Left ventricle myocardium superior (tissue), 1 donor: ENCODE data around the gene CLIP3. TPM values are rescaled to one million over a fixed set of nuclear protein-coding genes. Genes with fewer than 3 reads are reported as not detected.

Experiments used
- ATAC-seq: fragments of 200-7000 bp; cut with Tn5 transposase; one replicate; pipeline ENCODE4 v1.9.1; 2020; ENCODE audit warnings: mild to moderate bottlenecking, moderate library complexity
- DNase-seq: peaks from one replicate; pipeline ENCODE4 v3.0.0-alpha.2; 2020
- intact Hi-C: fragments of 100-400 bp; cut with micrococcal nuclease; formaldehyde crosslinking; loops from one replicate; pipeline ENCODE4 v1.11.0; 2022
- total RNA-seq: library from RNA; stranded (reverse); fragmentation: NEBNext Ultra II Directional; extraction: Animal tissue kit (Norgen Biotek cat#: 25700); gene quantifications from one replicate; pipeline ENCODE4 v1.2.1, GENCODE V29; 2021
- donor health status: DM: no; HTN: yes; CAD: no; lungs with severe emphysema.

Gene CLIP3
- total RNA-seq, 1 donor from 2014 or later, result 5.0 TPM

DNA sequence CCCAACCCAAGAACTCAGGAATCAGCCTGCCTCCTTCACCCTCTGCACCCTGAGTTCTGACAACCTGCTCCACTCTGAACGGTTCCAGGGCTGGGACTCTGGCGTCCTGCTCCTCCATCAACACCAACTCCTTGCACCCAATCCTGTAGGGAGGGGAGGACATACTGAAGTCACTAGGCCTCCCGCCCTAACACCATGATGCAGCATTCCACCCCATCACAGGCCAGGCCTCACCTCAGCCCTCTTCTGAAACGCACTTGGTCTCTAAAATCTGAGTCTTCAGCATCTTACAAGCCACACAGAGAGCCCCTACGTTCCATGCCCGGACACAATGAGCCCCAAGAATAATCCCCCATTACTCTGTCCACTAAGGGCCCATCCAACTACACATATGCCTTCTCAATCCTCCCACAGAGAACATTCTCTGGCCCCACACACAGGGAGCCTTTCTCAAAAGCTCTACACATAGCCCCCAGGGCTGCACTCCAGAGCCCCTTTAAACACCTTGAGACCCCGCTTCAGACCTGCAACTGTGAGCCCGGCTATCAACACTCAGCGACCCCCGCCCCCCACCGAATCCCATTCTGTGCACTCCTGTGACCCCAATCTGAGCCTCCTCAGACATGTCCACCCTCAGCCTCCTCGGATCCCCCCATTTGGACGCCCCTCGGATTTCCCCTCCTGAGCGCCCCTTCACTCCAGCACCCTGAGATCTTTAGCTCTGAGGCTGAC, 19.2 kb downstream of the CLIP3 start:
- ATAC-seq (no peak), DNase-seq (no peak)
- intact Hi-C loops, result no loop called here

DNA sequence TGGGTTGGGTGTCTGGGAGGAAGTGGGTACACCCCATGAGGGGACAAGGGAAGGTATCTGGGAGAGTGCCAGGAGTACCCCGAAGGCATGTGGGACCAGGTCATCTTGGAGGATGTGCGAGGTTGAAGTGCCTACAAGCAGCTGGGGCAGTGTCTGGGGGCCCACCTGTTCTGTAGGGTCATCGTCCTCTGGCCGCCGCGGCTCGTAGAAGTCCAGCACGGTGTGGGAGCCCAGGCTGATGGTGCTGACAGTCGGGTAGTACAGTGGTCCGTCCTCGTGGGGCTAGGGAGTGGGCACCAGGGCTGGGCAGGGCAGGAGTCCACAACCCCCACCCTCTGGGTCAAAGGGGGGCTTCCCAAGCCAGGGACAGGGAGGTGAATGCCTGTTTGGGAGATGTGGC, 22.3 kb downstream of the CLIP3 start:
- no peak for ATAC-seq
- intact Hi-C loops, result no loop called here
- DNase-seq, result no peak

- no peak for ATAC-seq
- intact Hi-C loops, result no loop called here
- DNase-seq, result no peak
These were observed 22.9 kb downstream of the CLIP3 start for GRCh38 chr19:36009633-36010379.

GRCh38 chr19:36009220-36009619, 23.5 kb downstream of the CLIP3 start:
- DNase-seq (peak; percentile 84), ATAC-seq (peak; percentile 64)
- intact Hi-C loops, result no loop called here

GRCh38 chr19:36008336-36008978, 24.2 kb downstream of the CLIP3 start, which contains the start of gene SYNE4:
Gene SYNE4 (minus strand): TSS chr19:36008813. CDS start chr19:36008681, 132 bp downstream.
- intact Hi-C loops, result no loop called here
- DNase-seq (no peak), ATAC-seq (no peak)

GRCh38 chr19:36006955-36007354, 25.7 kb downstream of the CLIP3 start:
- no peak for DNase-seq
- intact Hi-C loops, result no loop called here
- no peak for ATAC-seq

DNA sequence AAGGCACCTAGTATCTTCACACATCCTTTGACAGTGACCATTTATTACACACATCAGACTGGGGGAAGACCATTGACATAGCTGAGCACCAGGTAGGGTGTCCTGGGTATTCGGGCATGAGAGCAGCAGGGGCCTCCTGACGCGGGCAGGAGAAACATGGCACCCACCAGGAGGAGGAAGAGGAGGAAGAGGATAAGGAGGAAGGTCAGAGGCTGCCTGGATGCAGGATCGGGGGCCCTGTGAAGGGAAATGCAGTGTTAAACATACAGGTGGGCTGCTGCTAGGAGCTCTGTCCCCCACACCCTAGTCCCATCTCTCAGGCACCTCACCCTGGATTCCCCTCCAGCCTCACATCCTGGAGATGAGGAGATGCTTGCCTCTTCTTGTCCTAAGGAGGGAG, 29.4 kb downstream of the CLIP3 start:
- intact Hi-C loops, result no loop called here
- ATAC-seq, result no peak
- no peak for DNase-seq

GRCh38 chr19:36001605-36002004, 31.1 kb downstream of the CLIP3 start:
- no peak for ATAC-seq

DNA sequence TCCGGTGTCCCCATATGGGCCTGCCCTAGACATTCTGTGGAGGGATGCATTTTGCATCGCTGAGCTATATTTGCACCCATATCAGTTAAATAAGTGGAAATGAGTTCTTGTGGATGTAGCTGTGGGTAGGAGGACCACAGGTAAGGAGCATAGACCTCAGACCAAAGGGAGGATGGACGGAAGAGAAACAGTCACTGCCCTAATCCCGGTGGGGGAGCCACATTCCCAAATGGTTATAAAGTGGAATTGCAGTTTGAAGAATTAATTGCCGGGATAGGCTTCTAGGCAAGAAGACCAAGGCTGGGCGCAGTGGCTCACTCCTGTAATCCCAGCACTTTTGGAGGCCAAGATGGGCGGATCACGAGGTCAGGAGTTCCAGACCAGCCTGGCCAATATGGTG, 35.9 kb downstream of the CLIP3 start:
- intact Hi-C loops, result no loop called here
- DNase-seq, result no peak
- ATAC-seq, result no peak

More at GRCh38 chr19:36001605-36002004, 31.1 kb downstream of the CLIP3 start:
- intact Hi-C loops, result no loop called here
- no peak for DNase-seq

- ATAC-seq, result peak; percentile 96
- intact Hi-C loops, result no loop called here
- peak; percentile 99 for DNase-seq
These were observed 37.4 kb downstream of the CLIP3 start, which contains the start of gene SDHAF1 for GRCh38 chr19:35995048-35995993. Gene SDHAF1 (plus strand): TSS chr19:35995188. CDS start chr19:35995275, 87 bp downstream.

DNA sequence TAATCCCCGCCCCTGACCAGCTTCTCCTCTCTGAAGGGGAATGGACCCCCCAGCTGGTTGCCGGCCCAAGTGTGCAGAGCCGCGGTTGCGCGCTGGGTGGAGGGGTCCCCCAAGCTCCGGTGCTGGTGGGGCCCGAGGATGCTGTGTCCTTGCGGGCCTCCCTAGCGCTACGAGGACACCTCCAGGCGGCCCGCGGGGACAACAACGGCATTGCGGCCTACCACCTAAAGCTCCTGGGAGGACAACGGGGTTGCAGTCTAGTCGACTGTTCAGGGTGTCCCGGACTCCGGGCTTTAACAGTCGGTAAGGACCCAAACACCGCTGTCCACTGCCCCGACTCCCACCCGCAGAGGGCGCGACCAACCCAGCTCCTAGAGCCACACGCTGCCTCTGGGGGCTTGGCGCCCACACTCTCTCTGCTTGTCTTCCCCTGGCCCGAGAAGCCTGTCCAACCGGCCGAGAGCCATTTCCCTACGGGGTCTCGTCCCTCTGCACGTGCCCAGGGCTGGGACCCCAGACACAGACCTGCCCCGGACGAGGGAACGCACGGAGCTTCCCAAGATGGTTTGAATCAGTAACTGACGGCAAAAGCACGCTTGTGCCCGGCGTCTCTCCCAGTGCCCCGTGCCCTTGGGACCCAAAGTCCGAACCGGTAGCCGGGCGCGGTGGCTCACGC, 38.6 kb downstream of the CLIP3 start:
- intact Hi-C loops, result no loop called here
- ATAC-seq (peak; percentile 27), DNase-seq (peak; percentile 50)

DNA sequence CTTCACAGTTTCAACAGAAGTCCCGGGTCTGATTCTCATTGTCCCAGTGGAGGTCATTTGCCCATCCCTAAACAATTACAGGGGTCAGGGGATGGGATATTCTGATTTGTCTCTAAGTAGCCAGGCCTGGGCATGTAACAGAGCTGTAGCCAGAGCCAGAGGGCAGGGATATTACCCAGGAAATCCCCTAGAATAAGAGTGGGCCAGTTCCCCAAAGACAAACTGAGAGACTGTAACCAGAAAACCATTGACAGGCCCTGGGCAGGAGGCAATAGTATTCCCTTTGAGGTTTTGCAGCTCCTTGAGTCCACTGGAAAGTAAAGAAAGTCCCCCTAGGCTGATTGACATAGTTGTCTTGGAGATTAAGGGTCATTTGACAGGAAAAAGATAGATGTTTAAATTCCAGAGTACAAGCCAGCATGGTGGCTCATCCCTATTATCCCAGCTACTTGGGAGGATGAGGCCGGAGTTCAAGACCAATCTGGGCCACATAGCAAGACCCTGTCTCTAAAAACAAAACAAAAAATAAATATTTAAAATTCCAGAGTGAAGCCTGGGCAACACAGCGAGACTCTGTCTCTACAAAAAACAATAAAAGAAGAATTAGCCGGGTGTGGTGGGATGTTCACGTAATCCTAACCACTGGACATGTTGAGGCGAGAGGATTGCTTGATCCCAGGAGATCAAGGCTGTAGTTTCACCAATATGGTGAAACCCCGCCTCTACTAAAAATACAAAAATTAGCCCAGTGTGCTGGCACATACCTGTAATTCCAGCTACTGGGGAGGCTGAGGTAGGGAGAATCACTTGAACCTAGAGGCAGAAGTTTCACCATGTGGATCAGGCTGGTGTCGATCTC, 39.5 kb downstream of the CLIP3 start:
- no peak for DNase-seq
- intact Hi-C loops, result no loop called here
- no peak for ATAC-seq

DNA sequence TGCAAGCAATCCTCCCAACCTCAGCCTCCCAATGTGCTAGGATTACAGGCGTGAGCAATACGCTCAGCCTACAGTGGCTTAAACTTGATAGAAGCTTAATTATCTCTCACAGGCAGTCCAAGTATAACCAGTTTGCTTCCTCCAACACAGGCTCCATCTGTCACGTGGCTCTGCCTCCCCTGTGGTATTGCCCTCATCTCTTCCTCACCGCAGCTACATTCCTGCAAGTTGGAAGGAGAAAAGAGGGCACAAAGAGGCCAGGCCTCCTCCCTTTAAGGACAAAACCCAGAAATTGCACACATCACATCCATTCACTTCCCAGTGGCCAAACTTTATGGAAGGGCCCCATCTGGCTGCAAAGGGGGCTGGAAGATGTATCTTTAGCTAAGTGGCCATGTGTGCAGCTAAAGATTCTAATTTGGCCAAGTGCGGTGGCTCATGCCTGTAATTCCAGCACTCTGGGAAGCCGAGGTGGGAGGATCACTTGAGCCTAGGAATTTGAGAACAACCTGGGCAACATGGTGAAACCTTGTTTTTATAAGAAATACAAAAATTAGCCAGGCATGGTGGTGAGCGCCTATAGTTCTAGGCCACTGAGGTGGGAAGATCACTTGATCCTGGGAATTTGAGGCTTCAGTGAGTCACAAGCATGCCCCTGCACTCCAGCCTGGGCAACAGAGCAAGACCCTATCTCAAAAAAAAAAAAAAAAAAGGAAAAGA, 40.8 kb downstream of the CLIP3 start:
- DNase-seq (no peak), ATAC-seq (no peak)
- intact Hi-C loops, result no loop called here

DNA sequence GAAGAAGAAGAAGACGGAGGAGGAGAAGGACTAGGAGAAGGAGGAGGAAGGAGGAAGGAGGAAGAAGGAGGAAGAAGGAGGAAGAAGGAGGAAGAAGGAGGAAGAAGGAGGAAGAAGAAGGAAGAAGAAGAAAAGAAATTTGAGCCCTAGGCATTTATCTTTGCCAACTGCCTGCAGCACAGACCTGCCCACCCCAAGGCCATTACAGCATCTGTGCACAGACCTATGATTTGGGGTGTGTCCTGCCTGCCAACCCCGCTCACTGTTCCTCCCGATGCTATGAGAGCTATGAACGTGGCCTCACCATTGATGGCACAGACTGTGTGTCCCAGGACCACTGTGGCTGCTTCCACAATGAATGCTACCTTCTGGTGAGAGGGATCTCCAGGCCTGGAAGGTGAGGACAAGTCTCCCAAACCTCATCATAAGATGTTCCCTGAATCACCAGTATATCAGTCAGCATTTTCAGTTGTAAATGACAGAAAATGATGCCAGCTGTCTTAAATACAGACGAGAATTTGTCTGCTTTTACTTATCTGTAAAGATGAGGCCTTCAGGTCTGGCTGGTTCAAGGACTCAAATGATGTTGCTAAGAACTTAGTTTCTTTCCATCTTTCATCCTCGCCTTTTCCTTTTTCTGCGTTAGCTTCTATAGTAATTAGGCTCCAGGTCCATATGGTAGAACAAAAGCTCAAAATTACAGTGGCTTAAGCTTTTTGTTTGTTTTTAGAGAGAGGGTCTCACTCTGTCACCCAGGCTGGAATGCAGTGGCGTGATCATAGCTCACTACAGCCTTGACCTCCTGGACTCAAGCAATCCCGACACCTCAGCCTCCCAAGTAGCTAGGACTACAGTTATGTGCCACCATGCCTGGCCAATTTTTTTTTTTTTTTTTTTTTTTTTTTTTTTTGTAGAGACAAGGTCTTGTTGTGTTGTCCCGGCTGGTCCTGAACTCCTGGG, 41.6 kb downstream of the CLIP3 start:
- no peak for DNase-seq
- intact Hi-C loops, result no loop called here

DNA sequence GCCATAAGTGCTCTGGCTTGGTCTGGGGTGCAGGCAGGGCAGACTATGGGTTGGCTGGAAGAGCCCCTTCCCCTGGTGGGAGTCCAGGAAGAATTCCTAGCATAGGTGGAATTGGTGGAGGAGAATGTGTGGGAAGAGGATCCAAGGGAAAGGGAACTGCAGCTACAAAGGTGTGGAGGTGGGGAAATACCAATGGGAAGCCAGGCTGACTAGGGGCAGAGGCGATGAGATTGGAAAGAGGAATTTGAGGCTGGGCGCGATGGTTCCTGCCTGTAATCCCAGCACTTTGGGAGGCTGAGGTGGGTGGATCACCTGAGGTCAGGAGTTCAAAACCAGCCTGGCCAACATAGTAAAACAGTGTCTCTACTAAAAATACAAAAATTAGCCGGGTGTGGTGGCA, 42.5 kb downstream of the CLIP3 start:
- intact Hi-C loops, result no loop called here
- ATAC-seq (no peak), DNase-seq (no peak)

More for the DNA sequence above, 41.6 kb downstream of the CLIP3 start:
- ATAC-seq, result no peak

GRCh38 chr19:35988824-35989223, 43.8 kb downstream of the CLIP3 start:
- DNase-seq (no peak), ATAC-seq (no peak)
- intact Hi-C loops, result no loop called here
